KMS-11 (cell line): ENCODE measurements around the gene HRAS.

Experiments
- H2AFZ ChIP-seq: fragments of 200-600 bp; sonication (generic); 2 replicates; pipeline ENCODE4 v1.6.1; 2016; ENCODE audit warnings: antibody characterized with exemption, mixed run types, low read depth
- H3K27ac ChIP-seq: fragments of 200-600 bp; sonication (generic); 2 replicates; pipeline ENCODE4 v1.6.1; 2016; ENCODE audit warnings: mild to moderate bottlenecking, mixed run types
- H3K27me3 ChIP-seq: fragments of 200-600 bp; sonication (generic); 2 replicates; pipeline ENCODE4 v1.6.1; 2017; ENCODE audit warnings: mild to moderate bottlenecking, low read depth, mixed run types, moderate library complexity; ENCODE audit not compliant: insufficient read depth
- H3K36me3 ChIP-seq: fragments of 200-600 bp; sonication (generic); 2 replicates; pipeline ENCODE4 v1.6.1; 2017; ENCODE audit warnings: mild to moderate bottlenecking, mixed run types; ENCODE audit not compliant: insufficient read depth
- H3K4me1 ChIP-seq: fragments of 200-600 bp; sonication (generic); 2 replicates; pipeline ENCODE4 v1.6.1; 2016; ENCODE audit warnings: mild to moderate bottlenecking, low read depth, mixed run types; ENCODE audit not compliant: poor library complexity, severe bottlenecking
- H3K4me2 ChIP-seq: fragments of 200-600 bp; sonication (generic); 2 replicates; pipeline ENCODE4 v1.7.0; 2016; ENCODE audit warnings: mild to moderate bottlenecking, mixed run types
- H3K4me3 ChIP-seq: fragments of 200-600 bp; sonication (generic); IDR thresholded peaks from 2 replicates; pipeline ENCODE4 v1.6.1; 2017; ENCODE audit warnings: low read depth, low read length, mixed read lengths; ENCODE audit not compliant: insufficient read depth
- H3K79me2 ChIP-seq: fragments of 200-600 bp; sonication (generic); 2 replicates; pipeline ENCODE4 v1.6.1; 2016; ENCODE audit warnings: low read depth, mixed run types; ENCODE audit not compliant: insufficient read depth
- H3K9ac ChIP-seq: fragments of 200-600 bp; sonication (generic); 2 replicates; pipeline ENCODE4 v1.6.1; 2016; ENCODE audit warnings: mild to moderate bottlenecking, mixed run types
- H4K20me1 ChIP-seq: fragments of 200-600 bp; sonication (generic); 2 replicates; pipeline ENCODE4 v1.6.1; 2016; ENCODE audit warnings: mild to moderate bottlenecking, mixed run types; ENCODE audit not compliant: insufficient read depth
- TF ChIP-seq, protein P1 (sequence below): fragments of 200-600 bp; sonication (generic); conservative IDR thresholded peaks from 2 replicates; pipeline ENCODE4 v1.6.1; 2017; ENCODE audit warnings: low read depth, mild to moderate bottlenecking, antibody characterized with exemption, low read length, moderate library complexity, mixed read lengths

HRAS gene

DNA sequence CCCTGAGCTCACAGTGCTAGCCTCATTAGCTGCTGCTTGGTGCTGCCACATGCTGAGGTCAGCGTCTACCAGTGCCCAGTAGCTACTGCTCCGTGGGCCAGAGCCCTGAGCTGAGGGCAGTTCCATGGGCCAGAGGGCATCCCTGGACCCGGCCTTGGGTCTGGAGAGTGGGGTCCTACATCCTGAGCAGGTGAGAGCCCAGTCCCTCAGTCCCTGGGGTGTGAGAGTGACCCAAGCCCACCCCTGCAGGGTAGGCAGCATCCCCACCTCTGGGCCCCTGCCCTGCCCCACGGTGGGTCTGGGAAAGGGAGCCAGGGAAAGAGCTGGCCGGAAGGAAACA lies 15.3 kb upstream of the HRAS start:
- no peak overlapping the region for H3K4me3 ChIP-seq
- no peak overlapping the region for H2AFZ ChIP-seq
- TF ChIP-seq, protein P1, sequence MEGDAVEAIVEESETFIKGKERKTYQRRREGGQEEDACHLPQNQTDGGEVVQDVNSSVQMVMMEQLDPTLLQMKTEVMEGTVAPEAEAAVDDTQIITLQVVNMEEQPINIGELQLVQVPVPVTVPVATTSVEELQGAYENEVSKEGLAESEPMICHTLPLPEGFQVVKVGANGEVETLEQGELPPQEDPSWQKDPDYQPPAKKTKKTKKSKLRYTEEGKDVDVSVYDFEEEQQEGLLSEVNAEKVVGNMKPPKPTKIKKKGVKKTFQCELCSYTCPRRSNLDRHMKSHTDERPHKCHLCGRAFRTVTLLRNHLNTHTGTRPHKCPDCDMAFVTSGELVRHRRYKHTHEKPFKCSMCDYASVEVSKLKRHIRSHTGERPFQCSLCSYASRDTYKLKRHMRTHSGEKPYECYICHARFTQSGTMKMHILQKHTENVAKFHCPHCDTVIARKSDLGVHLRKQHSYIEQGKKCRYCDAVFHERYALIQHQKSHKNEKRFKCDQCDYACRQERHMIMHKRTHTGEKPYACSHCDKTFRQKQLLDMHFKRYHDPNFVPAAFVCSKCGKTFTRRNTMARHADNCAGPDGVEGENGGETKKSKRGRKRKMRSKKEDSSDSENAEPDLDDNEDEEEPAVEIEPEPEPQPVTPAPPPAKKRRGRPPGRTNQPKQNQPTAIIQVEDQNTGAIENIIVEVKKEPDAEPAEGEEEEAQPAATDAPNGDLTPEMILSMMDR = no peak
- no peaks in the 10 kb centered on the region for H3K27me3 ChIP-seq
- H3K4me1 ChIP-seq = peaks cover 8% of the 10 kb centered on the region
- H3K36me3 ChIP-seq = no peaks in the 10 kb centered on the region
- H3K27ac ChIP-seq = no peak overlapping the region
- no peaks in the 10 kb centered on the region for H3K79me2 ChIP-seq
- H3K4me2 ChIP-seq = no peak overlapping the region
- H3K9ac ChIP-seq = no peak overlapping the region
- H4K20me1 ChIP-seq = no peaks in the 10 kb centered on the region

DNA sequence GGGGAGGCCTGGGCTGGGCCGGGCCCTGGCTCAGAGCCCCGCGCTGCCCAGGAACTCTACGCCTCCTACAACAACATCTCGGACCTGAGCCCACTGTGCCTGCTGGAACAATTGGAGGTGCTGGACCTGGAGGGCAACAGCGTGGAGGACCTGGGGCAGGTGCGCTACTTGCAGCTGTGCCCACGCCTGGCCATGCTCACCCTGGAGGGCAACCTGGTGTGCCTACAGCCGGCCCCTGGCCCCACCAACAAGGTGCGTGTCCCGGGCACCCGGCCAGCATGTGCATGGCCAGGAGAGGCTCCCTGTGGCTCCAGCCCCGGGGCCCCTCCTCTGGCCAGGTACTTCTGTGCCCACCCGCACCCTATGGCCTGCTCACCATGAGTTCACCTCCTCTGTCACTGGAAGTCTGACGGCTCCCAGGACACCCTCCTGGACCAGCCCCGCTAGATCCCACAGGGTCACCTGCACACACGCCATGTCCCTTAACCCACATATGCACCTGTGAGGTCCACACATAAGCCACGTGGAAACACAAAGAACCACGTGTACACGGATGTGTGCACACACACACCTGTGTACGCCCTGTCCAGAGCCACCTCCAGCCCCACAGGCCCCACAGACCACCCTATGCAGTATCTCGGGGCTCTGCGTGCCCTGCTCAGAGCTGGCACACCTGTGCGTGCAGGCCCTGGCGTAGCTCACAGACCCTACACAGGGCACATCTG lies 14.8 kb upstream of the HRAS start:
- H3K4me3 ChIP-seq = no peak overlapping the region
- TF ChIP-seq, protein P1 = no peak
- no peaks in the 10 kb centered on the region for H3K79me2 ChIP-seq
- peaks cover 8% of the 10 kb centered on the region for H3K4me1 ChIP-seq
- H2AFZ ChIP-seq = no peak overlapping the region
- H3K27me3 ChIP-seq = no peaks in the 10 kb centered on the region
- no peak overlapping the region for H3K4me2 ChIP-seq
- H3K27ac ChIP-seq = no peak overlapping the region
- H4K20me1 ChIP-seq = no peaks in the 10 kb centered on the region
- no peaks in the 10 kb centered on the region for H3K36me3 ChIP-seq
- H3K9ac ChIP-seq = no peak overlapping the region

DNA sequence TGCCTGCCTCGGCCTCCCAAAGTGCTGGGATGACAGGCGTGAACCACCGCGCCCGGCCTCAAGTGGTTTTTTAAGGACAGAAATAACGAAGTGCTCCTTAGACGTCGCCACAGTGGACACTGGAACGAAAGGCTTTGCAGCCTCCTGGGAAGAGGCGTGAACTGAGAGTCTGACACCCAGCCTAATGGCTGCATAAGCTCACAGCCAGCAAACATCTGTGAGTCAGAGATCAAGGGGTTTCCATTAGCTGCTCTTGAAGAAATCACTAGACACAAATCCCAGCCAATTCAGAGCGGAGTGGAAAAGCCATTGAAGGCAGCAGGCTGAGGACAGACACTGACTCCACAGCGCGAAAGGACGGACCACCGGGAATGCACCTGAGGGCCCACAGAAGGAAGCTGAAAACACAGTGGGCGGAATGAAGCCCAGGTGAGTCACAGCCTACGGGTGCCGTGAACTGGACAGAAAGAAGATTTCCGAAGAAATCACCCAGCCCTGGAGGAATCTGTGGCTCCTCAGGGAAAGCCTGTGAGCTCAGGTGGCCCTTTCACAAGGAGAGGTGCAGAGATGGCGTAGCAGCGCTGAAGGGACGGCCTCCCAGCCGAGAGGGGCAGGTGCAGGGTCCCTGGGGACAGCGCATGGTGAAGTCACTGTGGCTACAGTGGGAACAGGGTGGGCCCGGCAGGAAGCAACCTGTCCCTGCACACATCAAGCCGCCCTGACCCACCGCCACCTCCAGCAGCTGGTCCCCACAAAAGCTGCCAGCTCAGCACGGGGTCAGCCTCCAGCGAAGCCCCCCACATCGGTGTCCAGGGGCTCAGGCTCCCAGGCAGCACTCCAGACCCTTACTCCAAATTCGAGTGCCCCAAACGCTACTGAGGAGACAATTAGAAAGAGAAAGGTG lies 13.6 kb upstream of the HRAS start:
- Histone ChIP-seq H3K36me3 (no peaks in the 10 kb centered on the region), H3K4me1 (no peaks in the 10 kb centered on the region), H3K4me2 (no peak overlapping the region), H3K9ac (no peak overlapping the region), H4K20me1 (no peaks in the 10 kb centered on the region), H2AFZ (no peak overlapping the region), H3K4me3 (no peak overlapping the region), H3K79me2 (no peaks in the 10 kb centered on the region), H3K27me3 (no peaks in the 10 kb centered on the region), H3K27ac (no peak overlapping the region)
- TF ChIP-seq, protein P1 = no peak

DNA sequence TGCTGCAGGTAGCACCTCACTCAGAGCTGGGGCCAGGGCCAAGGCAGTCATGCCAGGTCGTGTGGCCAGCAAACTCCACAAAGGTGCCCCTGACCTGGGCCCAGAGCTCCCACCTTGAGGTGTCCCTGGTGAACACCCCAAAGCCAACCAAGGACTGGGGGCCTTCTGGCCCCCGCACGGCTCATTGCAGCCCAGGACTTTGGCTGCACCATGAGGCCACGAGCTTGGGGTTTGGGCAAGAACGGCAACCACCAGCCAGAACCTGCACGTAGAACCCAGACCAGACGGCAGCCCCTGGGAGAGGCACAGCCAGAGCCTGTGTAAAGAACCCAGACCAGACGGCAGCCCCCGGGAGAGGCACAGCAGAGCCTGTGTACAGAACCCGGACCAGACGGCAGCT lies 9.8 kb upstream of the HRAS start:
- TF ChIP-seq, protein P1 = no peak
- Histone ChIP-seq H4K20me1 (no peaks in the 10 kb centered on the region), H3K79me2 (no peaks in the 10 kb centered on the region), H2AFZ (no peak overlapping the region), H3K9ac (no peak overlapping the region), H3K27me3 (no peaks in the 10 kb centered on the region), H3K4me1 (no peaks in the 10 kb centered on the region), H3K4me3 (no peak overlapping the region), H3K4me2 (no peak overlapping the region), H3K27ac (no peak overlapping the region), H3K36me3 (no peaks in the 10 kb centered on the region)
